Hepatocyte (in vitro differentiated cells): ENCODE data around the gene MAST3. TPM values are rescaled to one million over a fixed set of nuclear protein-coding genes. Genes with fewer than 3 reads are reported as not detected.

ENCODE experiments used
- DNase-seq: peaks from one replicate; pipeline ENCODE4 v3.0.0-alpha.2; 2016; ENCODE audit warnings: low spot score
- H2AFZ ChIP-seq: fragments of 200-600 bp; sonication (generic); 2 replicates; pipeline ENCODE4 v1.6.0; 2016; ENCODE audit warnings: antibody characterized with exemption, mild to moderate bottlenecking
- H3K27ac ChIP-seq: fragments of 200-600 bp; sonication (generic); 2 replicates; pipeline ENCODE4 v1.5.1; 2016; ENCODE audit warnings: mild to moderate bottlenecking
- H3K27me3 ChIP-seq: fragments of 200-600 bp; sonication (generic); 2 replicates; pipeline ENCODE4 v1.6.1; 2016
- H3K36me3 ChIP-seq: fragments of 200-600 bp; sonication (generic); replicated peaks from 2 replicates; pipeline ENCODE4 v1.5.1; 2016; ENCODE audit warnings: low read depth; ENCODE audit not compliant: insufficient read depth
- H3K4me1 ChIP-seq: fragments of 200-600 bp; sonication (generic); 2 replicates; pipeline ENCODE4 v1.5.1; 2016; ENCODE audit warnings: mild to moderate bottlenecking, moderate library complexity; ENCODE audit not compliant: insufficient read depth
- H3K4me2 ChIP-seq: fragments of 200-600 bp; sonication (generic); 2 replicates; pipeline ENCODE4 v1.6.0; 2016
- H3K4me3 ChIP-seq: fragments of 200-600 bp; sonication (generic); 2 replicates; pipeline ENCODE4 v1.5.1; 2016; ENCODE audit warnings: mild to moderate bottlenecking
- H3K79me2 ChIP-seq: fragments of 200-600 bp; sonication (generic); 2 replicates; pipeline ENCODE4 v1.6.0; 2017; ENCODE audit warnings: mild to moderate bottlenecking
- H3K9me2 ChIP-seq: fragments of 200-600 bp; sonication (generic); replicated peaks from 2 replicates; pipeline ENCODE4 v1.6.0; 2017; ENCODE audit warnings: mild to moderate bottlenecking; ENCODE audit not compliant: insufficient read depth
- H3K9me3 ChIP-seq: fragments of 200-600 bp; sonication (generic); 2 replicates; pipeline ENCODE4 v1.5.1; 2016; ENCODE audit warnings: low read depth, mild to moderate bottlenecking
- H4K20me1 ChIP-seq: fragments of 200-600 bp; sonication (generic); 2 replicates; pipeline ENCODE4 v1.6.0; 2016; ENCODE audit warnings: mild to moderate bottlenecking; ENCODE audit not compliant: insufficient read depth, poor library complexity, severe bottlenecking
- CTCF ChIP-seq: fragments of 200-600 bp; sonication (generic); IDR thresholded peaks from 2 replicates; pipeline ENCODE4 v1.5.1; 2016; ENCODE audit warnings: antibody characterized with exemption, mild to moderate bottlenecking; ENCODE audit not compliant: poor library complexity
- EZH2 ChIP-seq: fragments of 200-600 bp; sonication (generic); IDR thresholded peaks from 2 replicates; pipeline ENCODE4 v1.6.1; 2016; ENCODE audit warnings: antibody characterized with exemption, mild to moderate bottlenecking, borderline replicate concordance
- EZH2phosphoT487 ChIP-seq: fragments of 200-600 bp; sonication (generic); IDR thresholded peaks from one replicate; pipeline ENCODE4 v1.6.1; 2018; ENCODE audit warnings: antibody characterized with exemption, mild to moderate bottlenecking, low read depth, moderate library complexity; ENCODE audit not compliant: unreplicated experiment, severe bottlenecking
- WGBS: methylation state at CpG from one replicate; pipeline ENCODE4 v1.1.6; 2016; ENCODE audit warnings: low lambda C conversion rate; ENCODE audit errors: missing lambda C conversion rate; 5-methylcytosine and 5-hydroxymethylcytosine counted together
- polyA plus RNA-seq: library from polyadenylated mRNA; unstranded; fragments of >200 nt; fragmentation: Nextera tagmentation; extraction: Ambion mirVana; gene quantifications from 2 replicates; pipeline ENCODE4 v1.2.1, GENCODE V29; 2016
- total RNA-seq: library from RNA; depleted of rRNA; stranded (reverse); fragments of >200 nt; gene quantifications from 2 replicates; pipeline ENCODE4 v1.2.3, GENCODE V29; 2014

MAST3 gene
- total and polyA plus RNA-seq, 2 experiments from 2014 or later = 9.7 to 10.3 TPM

GRCh38 chr19:18073197-18073596 lies 24.4 kb upstream of the MAST3 start:
- 75% methylated on average over 4 of the region's 4 CpGs for WGBS
- Histone ChIP-seq H3K36me3 (no peaks in the 10 kb centered on the region), H3K4me2 (no peak overlapping the region), H3K9me2 (no peaks in the 10 kb centered on the region), H2AFZ (no peak overlapping the region), H3K4me3 (no peak overlapping the region), H3K79me2 (no peaks in the 10 kb centered on the region), H3K9me3 (no peaks in the 10 kb centered on the region), H3K27ac (no peak overlapping the region), H4K20me1 (no peaks in the 10 kb centered on the region), H3K4me1 (no peaks in the 10 kb centered on the region), H3K27me3 (no peaks in the 10 kb centered on the region)
- DNase-seq = no peak
- TF ChIP-seq EZH2 (no peak), CTCF (no peak), EZH2phosphoT487 (no peak)

- no peaks in the 10 kb centered on the region for H4K20me1 ChIP-seq
- TF ChIP-seq EZH2 (no peak), CTCF (peak; percentile 6), EZH2phosphoT487 (no peak)
- H3K4me2 ChIP-seq = no peak overlapping the region
- 78% methylated on average over 9 of the region's 9 CpGs for WGBS
- H2AFZ ChIP-seq = no peak overlapping the region
- no peak for DNase-seq
- H3K9me3 ChIP-seq = no peaks in the 10 kb centered on the region
- no peak overlapping the region for H3K4me3 ChIP-seq
- no peaks in the 10 kb centered on the region for H3K9me2 ChIP-seq
- no peaks in the 10 kb centered on the region for H3K36me3 ChIP-seq
- no peaks in the 10 kb centered on the region for H3K27me3 ChIP-seq
- no peaks in the 10 kb centered on the region for H3K4me1 ChIP-seq
- no peak overlapping the region for H3K27ac ChIP-seq
- H3K79me2 ChIP-seq = no peaks in the 10 kb centered on the region
These were observed 23.4 kb upstream of the MAST3 start for GRCh38 chr19:18074192-18074591.

DNA sequence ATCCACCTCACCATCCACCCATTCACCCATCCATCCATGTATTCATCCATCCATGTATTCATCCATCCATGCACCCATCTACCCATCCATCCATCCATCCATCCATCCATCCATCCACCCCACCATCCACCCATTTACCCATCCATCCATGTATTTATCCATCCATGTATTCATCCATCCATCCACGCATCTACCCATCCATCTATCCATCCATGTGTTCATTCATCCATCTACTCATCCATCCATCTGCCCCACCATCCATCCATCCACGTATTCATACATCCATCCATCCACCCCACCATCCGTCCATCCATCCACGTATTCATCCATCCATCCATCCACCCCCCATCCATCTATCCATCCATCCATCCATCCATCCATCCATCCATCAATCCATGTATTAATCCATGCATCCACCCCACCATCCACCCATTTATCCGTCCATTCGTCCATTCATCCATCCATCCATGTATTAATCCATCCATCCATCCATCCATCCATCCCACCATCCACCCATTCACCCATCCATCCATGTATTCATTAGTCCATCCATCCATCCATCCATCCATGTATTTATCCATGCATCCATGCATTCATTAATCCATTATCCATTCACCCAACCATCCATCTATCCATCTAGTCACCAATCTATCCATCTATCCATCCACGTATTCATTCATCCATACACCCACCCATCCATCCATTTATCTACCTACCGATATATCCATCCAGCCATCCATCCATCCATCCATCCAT lies 13.5 kb upstream of the MAST3 start:
- Histone ChIP-seq H3K27ac (no peak overlapping the region), H2AFZ (no peak overlapping the region), H3K9me2 (no peaks in the 10 kb centered on the region), H3K4me2 (no peak overlapping the region), H3K9me3 (no peaks in the 10 kb centered on the region), H3K36me3 (no peaks in the 10 kb centered on the region), H3K4me1 (no peaks in the 10 kb centered on the region), H3K79me2 (no peaks in the 10 kb centered on the region), H3K27me3 (peaks cover 4% of the 10 kb centered on the region), H4K20me1 (no peaks in the 10 kb centered on the region), H3K4me3 (no peak overlapping the region)
- TF ChIP-seq CTCF = no peak
- TF ChIP-seq EZH2 = no peak
- no peak for DNase-seq
- 90% methylated on average over 8 of the region's 8 CpGs for WGBS
